ES-I3 (cell line): ENCODE measurements around the gene PPP2R5D.
A peak's percentile ranks its signal among the peaks of the same experiment; 100 is the strongest.

ENCODE experiments used
- H3K36me3 ChIP-seq: 2 replicates; pipeline ENCODE4 v1.6.1; 2013; ENCODE audit warnings: mild to moderate bottlenecking, low read length, control low read depth, moderate library complexity; ENCODE audit not compliant: insufficient read depth
- H3K4me1 ChIP-seq: 2 replicates; pipeline ENCODE4 v1.6.1; 2013; ENCODE audit warnings: mild to moderate bottlenecking, control low read depth, low read length; ENCODE audit not compliant: insufficient read depth
- H3K9ac ChIP-seq: 2 replicates; pipeline ENCODE4 v1.6.1; 2013; ENCODE audit warnings: low read depth, mild to moderate bottlenecking, low read length, moderate library complexity
- H3K9me3 ChIP-seq: 2 replicates; pipeline ENCODE4 v1.6.1; 2013; ENCODE audit warnings: mild to moderate bottlenecking, low read length, moderate library complexity; ENCODE audit not compliant: control insufficient read depth, insufficient read depth

Gene PPP2R5D

DNA sequence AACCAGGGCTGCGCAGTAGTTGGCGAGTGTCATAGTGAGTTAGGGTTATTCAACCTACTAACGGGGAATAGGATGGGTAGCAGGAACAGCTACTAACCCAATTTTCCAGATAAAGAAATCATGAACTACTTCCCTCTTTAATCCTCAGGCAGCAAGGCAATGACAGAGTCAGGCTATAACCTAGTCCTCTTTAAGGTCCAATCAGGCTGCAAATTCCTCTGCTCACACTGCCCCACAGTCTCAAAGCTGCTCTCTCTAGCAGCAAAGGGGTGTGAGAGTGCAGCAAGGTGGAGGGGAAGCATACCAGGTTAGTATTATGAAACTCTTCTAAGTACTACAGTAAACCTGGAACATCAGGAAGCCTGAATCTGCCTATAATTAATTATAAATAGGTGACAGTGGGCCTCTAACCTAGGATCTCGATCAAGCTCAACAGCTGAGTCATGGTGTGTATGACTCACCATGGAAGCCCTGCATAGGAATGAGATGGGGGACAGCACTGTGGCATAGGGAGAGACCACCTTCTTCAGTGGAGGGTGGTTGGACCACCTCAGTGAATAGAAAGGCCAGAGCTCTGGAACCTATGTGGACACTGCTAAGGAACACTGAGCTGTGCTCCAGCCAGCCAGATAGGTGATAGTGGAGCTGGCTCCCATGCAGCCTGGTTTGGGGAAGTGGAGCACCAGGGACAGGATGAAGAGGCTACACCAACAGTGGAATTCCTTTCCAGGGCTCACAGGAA, 13.3 kb upstream of the PPP2R5D start:
- Histone ChIP-seq H3K4me1 (peaks cover 11% of the 10 kb centered on the region), H3K36me3 (no peaks in the 10 kb centered on the region), H3K9ac (no peak overlapping the region), H3K9me3 (no peaks in the 10 kb centered on the region)

DNA sequence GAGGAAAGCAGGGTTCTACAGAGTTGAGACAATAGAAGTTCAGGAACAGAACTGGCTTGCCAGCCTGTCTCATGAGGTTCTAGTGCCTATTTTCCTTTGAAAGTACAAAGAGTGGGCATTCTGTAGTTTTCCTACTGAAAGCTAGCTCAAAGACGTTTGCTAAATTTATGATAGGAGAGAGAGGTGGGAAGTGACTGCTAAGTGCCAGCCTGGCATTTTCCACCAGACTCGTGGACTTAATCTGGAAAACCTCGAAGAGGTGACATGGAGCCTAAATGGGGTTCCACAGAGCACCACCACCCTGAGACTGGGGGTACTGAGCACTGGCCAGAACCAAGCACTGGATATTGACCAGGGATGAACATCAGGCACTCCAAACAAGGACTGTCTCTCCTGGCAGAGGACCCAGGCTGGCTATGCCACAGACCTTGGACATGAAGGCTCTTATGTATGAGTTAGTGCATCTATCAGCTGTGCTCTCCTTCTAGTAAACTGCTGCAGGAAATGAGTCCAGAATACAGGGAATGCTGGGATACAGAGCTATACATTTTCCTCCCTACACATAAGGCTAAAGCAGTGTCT, 12.5 kb upstream of the PPP2R5D start:
- H3K9me3 ChIP-seq, result no peaks in the 10 kb centered on the region
- H3K36me3 ChIP-seq, result no peaks in the 10 kb centered on the region
- H3K9ac ChIP-seq, result no peak overlapping the region
- H3K4me1 ChIP-seq, result peaks cover 11% of the 10 kb centered on the region

DNA sequence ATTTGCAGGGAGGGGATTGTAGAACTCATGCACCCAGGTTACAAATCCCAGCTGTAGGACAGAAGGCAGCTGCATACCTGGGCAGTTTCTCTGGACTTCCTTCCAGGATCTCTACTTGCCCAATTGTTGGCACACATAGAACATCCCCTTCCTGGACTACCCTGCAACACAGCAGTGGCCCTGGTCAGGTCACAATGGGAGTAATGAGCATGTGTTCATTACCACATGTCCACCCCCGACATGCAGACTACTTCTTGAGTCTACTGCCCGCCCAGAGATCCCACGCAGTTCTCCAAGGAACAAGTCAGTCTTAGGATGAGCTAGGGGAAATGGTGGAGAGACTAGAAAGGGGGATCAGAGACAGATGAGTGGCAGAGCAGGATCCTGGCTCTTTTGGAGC, 10.4 kb upstream of the PPP2R5D start:
- H3K36me3 ChIP-seq, result no peaks in the 10 kb centered on the region
- peaks cover 11% of the 10 kb centered on the region for H3K4me1 ChIP-seq
- no peak overlapping the region for H3K9ac ChIP-seq
- H3K9me3 ChIP-seq, result no peaks in the 10 kb centered on the region

DNA sequence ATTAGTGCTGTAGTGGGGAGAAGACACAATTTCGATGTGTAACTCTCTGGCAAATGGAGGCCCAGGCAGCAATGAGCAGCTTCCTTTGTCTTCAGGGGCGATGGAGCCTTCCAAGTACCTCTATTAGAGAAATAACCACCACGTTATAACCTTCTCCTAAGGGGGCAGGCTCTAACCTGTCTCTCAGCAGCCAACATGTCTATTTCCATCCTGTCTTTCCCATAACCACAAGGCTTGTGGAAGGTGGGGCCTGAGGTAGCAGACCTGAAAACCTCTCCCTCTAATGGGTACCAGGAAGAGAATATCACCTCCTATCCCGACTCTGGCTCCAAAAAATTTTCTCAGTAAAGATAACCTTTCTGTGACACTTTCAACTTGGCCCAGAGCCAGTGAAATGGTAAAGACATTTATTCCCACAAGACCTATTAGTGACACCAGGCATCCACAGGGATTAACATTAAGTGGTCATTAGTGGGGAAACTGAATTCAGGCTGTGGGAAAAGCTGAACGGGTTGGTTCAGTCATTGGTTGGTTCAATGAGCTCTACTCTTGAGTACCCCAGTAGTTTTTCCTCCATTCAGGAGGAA, 9.4 kb upstream of the PPP2R5D start:
- H3K9me3 ChIP-seq, result no peaks in the 10 kb centered on the region
- H3K36me3 ChIP-seq, result no peaks in the 10 kb centered on the region
- no peak overlapping the region for H3K9ac ChIP-seq
- peaks cover 11% of the 10 kb centered on the region for H3K4me1 ChIP-seq

DNA sequence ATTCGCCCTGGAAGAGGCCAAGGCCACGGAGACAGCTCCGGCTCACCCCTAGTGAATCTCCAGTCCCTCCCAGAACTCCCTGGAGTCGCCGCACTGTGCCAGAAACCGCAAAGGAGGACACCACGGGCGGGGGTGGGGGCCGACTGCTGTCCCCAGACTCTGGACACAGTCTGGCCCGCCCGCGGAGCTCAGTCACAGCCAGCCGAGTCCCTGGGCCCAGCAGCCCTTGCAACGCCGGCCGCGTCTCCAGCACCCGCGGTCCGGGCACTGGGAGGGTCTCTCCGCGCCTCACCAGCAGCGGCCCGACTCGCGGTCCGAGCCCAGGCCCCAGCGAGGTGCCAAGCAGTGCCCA, 5.9 kb upstream of the PPP2R5D start:
- Histone ChIP-seq H3K4me1 (no peaks in the 10 kb centered on the region), H3K36me3 (no peaks in the 10 kb centered on the region), H3K9ac (peak overlapping the region; percentile 61), H3K9me3 (no peaks in the 10 kb centered on the region)

DNA sequence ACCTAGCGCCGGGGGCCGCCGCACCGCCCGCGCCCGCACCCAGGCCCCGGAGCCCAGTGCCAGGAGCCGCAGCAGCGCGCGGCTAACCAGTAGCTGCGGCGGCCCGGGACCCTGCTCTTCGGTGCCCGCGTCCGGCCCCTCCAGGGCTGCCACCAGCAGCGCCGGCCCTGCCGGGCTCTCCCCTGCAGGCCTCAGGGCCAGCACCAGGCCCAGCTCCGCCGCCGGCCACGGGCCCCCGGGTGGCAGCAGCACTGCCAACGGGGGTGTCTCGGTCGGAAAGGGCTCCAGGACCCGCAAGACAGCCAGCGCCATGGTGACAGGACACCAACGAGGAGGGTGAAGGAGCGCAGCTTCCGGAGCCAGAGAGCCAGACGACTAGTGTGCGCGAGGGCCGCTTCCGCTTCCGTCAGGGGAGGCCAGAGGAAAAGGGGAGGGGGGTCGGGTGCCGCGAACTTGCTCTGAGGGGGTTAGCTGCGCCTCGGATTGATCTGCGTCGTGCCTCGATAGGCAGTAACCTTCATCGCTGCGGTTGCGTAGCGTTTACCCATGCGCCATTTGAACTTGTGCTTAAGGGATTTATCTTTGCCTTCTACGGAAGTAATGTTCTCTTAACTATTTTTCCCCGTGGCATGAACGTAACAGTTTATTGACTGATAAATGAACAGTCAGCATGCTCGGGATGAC, 5.4 kb upstream of the PPP2R5D start, which contains the start of gene PEX6:
PEX6 (minus strand) TSS at position 343 of the 684 bp plus-strand sequence; CDS start at position 312, 31 bp downstream.
- Histone ChIP-seq H3K4me1 (no peaks in the 10 kb centered on the region), H3K9ac (peak within 1 kb of the TSS; percentile 61), H3K36me3 (no peaks in the 10 kb centered on the region), H3K9me3 (no peaks in the 10 kb centered on the region)

DNA sequence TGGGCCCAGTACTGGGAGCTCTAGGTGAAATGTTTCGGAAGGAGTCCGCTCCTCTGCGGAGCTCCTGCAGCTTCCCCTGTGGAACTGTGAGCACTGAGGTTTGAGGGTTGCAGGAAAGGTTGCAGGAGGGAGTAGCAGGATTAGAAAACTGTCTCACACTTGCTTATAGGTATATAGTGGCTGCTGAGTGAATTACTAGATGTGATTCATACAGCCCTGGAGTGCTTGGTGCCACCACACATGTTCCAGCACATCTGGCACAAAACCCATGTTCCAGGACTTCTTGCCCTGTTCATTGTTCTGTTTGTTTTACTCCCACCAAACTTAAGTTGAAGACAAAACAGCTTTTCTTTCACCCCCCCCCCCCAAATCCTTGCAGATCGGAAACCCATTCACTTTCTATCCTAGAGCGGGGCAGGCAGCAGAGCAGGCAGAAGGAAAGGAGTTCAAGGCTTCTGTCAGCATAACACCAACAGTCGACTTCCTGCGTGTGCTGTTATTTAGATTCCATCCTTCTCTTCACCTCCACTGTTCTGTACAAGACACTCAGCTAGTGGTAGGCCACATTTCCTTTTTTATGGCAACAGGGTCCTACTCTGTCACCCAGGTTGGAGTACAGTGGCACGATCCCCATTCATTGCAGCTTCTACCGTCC, 4.7 kb upstream of the PPP2R5D start:
- no peaks in the 10 kb centered on the region for H3K4me1 ChIP-seq
- no peaks in the 10 kb centered on the region for H3K36me3 ChIP-seq
- H3K9me3 ChIP-seq, result no peaks in the 10 kb centered on the region
- H3K9ac ChIP-seq, result peak overlapping the region; percentile 61

DNA sequence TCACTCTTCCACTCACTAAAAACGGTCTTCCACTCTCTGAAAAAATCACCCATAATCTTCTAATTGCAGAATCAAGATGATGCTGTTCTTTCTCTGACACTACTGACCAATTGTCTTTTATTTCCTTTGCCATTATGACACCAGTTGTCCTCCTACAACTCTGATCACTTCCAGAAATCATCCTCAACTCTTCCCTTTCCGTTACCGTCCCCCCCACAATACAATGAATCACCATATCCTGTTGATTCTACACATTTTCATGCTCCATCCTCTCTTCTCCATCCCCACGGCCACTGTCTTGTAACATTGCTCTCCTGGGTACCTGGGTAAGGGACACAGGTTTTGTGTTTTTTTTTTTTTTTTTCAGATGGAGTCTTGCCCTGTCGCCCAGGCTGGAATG, 2.5 kb upstream of the PPP2R5D start:
- H3K4me1 ChIP-seq, result no peaks in the 10 kb centered on the region
- no peaks in the 10 kb centered on the region for H3K9me3 ChIP-seq
- no peak overlapping the region; the same call in 1 of the 2 replicates for H3K9ac ChIP-seq
- H3K36me3 ChIP-seq, result no peaks in the 10 kb centered on the region

DNA sequence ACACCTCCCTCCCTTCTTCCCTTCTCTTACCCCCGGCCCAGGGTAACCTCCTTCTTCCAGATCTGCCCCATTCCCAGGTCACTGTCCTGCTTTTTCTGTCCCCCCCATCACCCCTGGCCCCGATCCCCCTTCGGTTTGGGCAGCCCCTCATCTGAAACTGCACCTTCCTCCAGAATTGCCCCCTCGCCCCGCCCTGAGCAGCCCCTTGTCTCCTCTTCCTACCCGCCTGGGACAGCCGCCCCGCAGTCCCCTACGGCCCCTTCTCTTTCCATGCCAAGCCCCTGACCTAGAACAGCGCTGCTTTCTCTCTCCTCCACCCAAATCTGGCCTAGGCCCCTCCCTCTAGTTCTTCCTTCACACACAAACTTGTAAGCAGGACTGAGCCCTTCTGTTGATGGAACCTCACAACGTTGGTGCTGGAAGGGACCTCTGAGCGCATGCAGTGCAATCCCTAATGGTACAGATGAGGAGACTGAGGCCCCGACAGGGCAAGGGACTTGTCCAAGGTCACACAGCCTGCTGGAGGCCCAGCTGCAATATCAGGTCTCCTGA, 630 bp downstream of the PPP2R5D start:
- no peaks in the 10 kb centered on the region; the same call in none of the 2 replicates for H3K36me3 ChIP-seq
- no peaks in the 10 kb centered on the region for H3K4me1 ChIP-seq
- no peaks in the 10 kb centered on the region for H3K9me3 ChIP-seq
- peak overlapping the region; percentile 71 for H3K9ac ChIP-seq

DNA sequence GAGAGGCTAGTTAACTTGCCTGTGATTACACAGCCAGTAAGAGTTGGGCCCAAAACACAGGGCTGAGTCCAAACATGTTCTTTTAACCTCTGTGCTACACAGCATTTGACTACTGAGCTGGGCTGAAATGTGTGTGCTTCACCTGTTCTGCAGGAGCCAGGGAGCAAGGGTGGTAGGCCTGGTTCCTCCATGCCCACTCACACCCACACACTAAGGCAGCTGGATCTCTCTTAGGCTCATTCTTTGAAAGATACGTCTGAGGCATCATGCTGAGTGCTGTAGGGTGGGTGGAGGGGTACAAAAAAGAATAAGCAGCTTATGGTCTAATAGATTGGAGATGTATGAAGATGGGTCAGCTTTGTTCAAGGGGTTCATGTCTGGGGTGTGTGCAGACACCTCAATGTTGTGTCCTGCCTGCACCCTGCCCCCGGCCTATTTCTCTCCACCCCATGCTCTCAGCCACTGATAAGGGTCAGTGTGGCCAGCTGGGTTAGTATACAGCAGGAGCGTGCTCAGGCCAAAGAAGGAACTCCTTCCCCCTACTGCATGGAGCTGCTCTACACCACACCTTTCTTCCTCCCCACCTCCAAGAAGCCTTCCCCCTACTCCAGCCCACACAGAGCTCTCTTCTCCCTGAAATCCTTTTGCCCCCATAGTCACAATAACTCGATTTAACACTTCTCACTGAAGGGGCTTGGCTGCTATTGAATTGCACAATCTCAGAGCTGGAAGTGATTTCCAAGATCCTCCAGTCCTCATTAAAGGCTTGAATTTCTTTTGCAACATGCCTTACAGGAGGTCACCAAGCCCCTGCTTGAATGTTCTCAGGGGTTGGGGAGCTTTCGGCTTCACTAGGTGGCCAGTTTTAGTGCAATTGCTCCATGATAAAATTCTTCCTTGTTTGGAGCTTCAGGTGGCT, 3.4 kb downstream of the PPP2R5D start:
- Histone ChIP-seq H3K4me1 (no peaks in the 10 kb centered on the region), H3K9ac (no peak overlapping the region), H3K36me3 (no peaks in the 10 kb centered on the region; the same call in none of the 2 replicates), H3K9me3 (no peaks in the 10 kb centered on the region)

DNA sequence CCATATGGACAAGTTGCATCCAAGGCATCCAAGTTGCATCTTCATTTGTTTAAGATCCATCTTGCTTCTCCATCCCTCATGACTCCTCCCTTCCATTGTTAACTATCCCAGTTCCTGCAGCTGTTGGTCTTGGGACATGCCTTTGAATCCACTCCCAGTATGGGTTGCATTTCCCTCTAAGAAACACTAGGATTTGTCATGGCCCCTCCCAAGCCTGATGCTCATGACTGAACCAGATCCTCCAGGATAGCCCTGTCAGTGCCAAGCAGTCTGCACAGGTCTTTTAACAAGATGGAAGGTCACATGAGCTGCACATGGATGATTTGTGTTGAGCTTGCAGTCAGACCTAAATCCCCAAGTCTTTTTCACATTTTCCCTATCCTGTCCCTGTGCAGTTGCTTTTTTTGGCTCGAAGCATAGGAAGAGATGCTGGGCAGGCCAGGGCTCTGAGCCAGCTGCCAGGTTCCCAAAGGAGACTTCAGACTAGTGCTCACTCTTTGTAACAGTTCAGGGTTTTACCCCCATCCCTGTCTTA, 4.2 kb downstream of the PPP2R5D start:
- Histone ChIP-seq H3K36me3 (no peaks in the 10 kb centered on the region; the same call in none of the 2 replicates), H3K9ac (no peak overlapping the region), H3K4me1 (no peaks in the 10 kb centered on the region), H3K9me3 (no peaks in the 10 kb centered on the region)

DNA sequence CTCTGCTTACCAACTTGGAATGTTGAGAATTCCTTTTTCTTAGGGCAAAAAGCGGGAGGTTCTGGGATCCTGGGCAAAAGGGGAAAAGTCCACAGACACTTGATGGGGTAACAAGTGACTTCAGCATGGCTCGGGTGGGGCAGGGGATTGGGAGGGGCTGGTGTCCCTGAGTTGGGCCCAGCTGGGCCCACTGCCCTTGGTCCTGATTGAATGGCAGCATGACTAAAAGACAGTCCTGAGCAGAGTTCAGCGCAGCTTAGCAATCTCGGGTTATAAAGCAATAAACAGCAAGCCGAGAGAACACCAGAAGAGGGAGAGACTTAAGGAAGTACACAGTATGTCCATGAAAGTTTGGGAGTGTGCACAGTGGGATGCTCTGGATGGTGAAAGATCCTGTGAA, 5.6 kb downstream of the PPP2R5D start:
- Histone ChIP-seq H3K9ac (no peak overlapping the region), H3K9me3 (no peaks in the 10 kb centered on the region)

DNA sequence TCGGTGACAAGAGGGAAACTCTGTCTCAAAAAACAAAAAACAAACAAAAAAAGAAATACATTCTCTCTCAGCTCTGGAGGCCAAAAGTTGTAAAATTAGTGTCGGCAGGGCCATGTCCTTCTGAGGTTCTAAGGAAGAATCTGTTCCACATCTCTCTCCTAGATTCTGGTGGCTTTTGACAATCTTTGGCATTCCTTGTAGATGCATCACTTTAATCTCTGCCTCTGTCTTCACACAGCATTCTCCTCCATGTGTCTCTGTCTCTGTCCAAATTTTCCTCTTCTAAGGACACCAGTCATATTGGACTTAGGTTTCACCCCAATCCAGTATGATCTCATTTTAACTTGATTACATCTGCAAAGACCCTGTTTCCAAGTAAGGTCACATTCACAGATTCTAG, 9.1 kb downstream of the PPP2R5D start:
- Histone ChIP-seq H3K9me3 (no peaks in the 10 kb centered on the region), H3K9ac (no peak overlapping the region), H3K4me1 (no peaks in the 10 kb centered on the region), H3K36me3 (no peaks in the 10 kb centered on the region; the same call in none of the 2 replicates)

More for the DNA sequence above, 5.6 kb downstream of the PPP2R5D start:
- Histone ChIP-seq H3K36me3 (no peaks in the 10 kb centered on the region; the same call in none of the 2 replicates), H3K4me1 (no peaks in the 10 kb centered on the region)
